Adrenal gland (tissue), 12 donors: Measurements from ENCODE around the gene VWC2L. TPM values are rescaled to one million over a fixed set of nuclear protein-coding genes. Genes with fewer than 3 reads are reported as not detected.

Experiments
- DNase-seq, 7 donors: peaks; one replicate each; pipeline ENCODE4 v3.0.0-alpha.2; 2019 to 2020
- H3K27ac ChIP-seq, 5 donors: fragments of 200-600 bp; sonication (generic) in 4 of 5; 1 replicate in 3 of 5; 2 replicates in 2 of 5; pipeline versions ENCODE4 v1.5.1 to v1.8.0; 2016 to 2020; ENCODE audit warnings: mild to moderate bottlenecking in 1 of 5
- H3K27me3 ChIP-seq: fragments of 200-600 bp; 2 replicates; pipeline ENCODE4 v1.8.0; 2021
- H3K36me3 ChIP-seq, 2 donors: fragments of 200-600 bp; replicated peaks in 1 of 2; 1 replicate in 1 of 2; 2 replicates in 1 of 2; pipeline versions ENCODE4 v1.5.1 to v1.8.0; 2018 to 2022
- H3K4me1 ChIP-seq, 2 donors: fragments of 200-600 bp; replicated peaks in 1 of 2; 1 replicate in 1 of 2; 2 replicates in 1 of 2; pipeline versions ENCODE4 v1.5.1 to v1.8.0; 2018 to 2021
- H3K4me3 ChIP-seq, 4 donors: fragments of 200-600 bp; sonication (generic) in 3 of 4; one replicate each; pipeline ENCODE4 v1.5.1; 2016 to 2018
- H3K9me3 ChIP-seq, 3 donors: fragments of 200-600 bp; sonication (generic) in 1 of 3; replicated peaks in 1 of 3; 1 replicate in 2 of 3; 2 replicates in 1 of 3; pipeline versions ENCODE4 v1.5.1 to v1.8.0; 2016 to 2021
- CTCF ChIP-seq, 6 experiments: fragments of 450-650 bp in 4 of 6; fragments of 200-600 bp in 2 of 6; sonication (generic) in 1 of 6; IDR thresholded peaks; 1 replicate in 5 of 6; 2 replicates in 1 of 6; pipeline versions ENCODE4 v1.5.1 to v1.8.0; 2016 to 2021; ENCODE audit warnings: antibody characterized with exemption in 6 of 6, mild to moderate bottlenecking in 2 of 6, moderate library complexity in 1 of 6
- POLR2A ChIP-seq, 2 donors: fragments of 450-650 bp; IDR thresholded peaks; one replicate each; pipeline ENCODE4 v1.6.1; 2017; ENCODE audit warnings: antibody characterized with exemption in 2 of 2, mild to moderate bottlenecking in 2 of 2, moderate library complexity in 1 of 2
- WGBS, 4 donors: extraction: QIAGEN DNeasy Blood & Tissue Kit in 2 of 4; methylation state at CpG; one replicate each; pipeline versions ENCODE4 v1.1.5 to v1.1.7; 2013 to 2017; 5-methylcytosine and 5-hydroxymethylcytosine counted together
- intact Hi-C, 2 donors: fragments of 100-400 bp; cut with DNase I; formaldehyde crosslinking; loops; one replicate each; pipeline versions ENCODE4 v1.14.1 to v1.15.0; 2022 to 2023
- polyA plus RNA-seq, 3 donors: library from polyadenylated mRNA; stranded (reverse); fragments of 200-250 nt in 2 of 3; fragments of 350-450 nt in 1 of 3; fragmentation: Illumina TruSeq in 1 of 3; extraction: RNeasy Lipid Tissue Mini Kit (QIAGEN cat#74804) in 1 of 3; gene quantifications; one replicate each; pipeline ENCODE4 v1.2.3, GENCODE V29; 2013 to 2014
- total RNA-seq, 9 donors: library from RNA; depleted of rRNA in 4 of 9; stranded (reverse); fragments of >200 nt in 4 of 9; fragments of 120-200 nt in 1 of 9; fragmentation: NEBNext Ultra II Directional in 1 of 9; extraction: Animal tissue kit (Norgen Biotek cat#: 25700) in 1 of 9; gene quantifications; one replicate each; pipeline versions ENCODE4 v1.1.0 to v1.2.4, GENCODE V29; 2013 to 2023
- donor health status: healthy with polysubstance abuse.
- donor health status: Bipolar disorder and iron deficiency.
- donor health status: DM: yes; HTN: yes; CAD: no.
- donor health status: DM: no; HTN: no; CAD: no.
- donor health status: DM: no; HTN: no; CAD: no.
- donor health status: DM: yes; HTN: yes; CAD: no.

Gene VWC2L
- total and polyA plus RNA-seq, 12 donors: 0.06 to 0.28 TPM; not detected in 10

GRCh38 chr2:214376618-214377285 is 34.1 kb upstream of the VWC2L start:
- Histone ChIP-seq H3K4me1 (no peaks in the 10 kb centered on the region), H3K27ac (no peak overlapping the region), H3K4me3 (no peak overlapping the region), H3K9me3 (no peaks in the 10 kb centered on the region), H3K36me3 (no peaks in the 10 kb centered on the region), H3K27me3 (no peaks in the 10 kb centered on the region)
- no peak for DNase-seq
- WGBS, 4 donors: 77 to 82% (median 80%) methylated on average over 7 of the region's 7 CpGs
- TF ChIP-seq CTCF (IDR thresholded peaks at IDR 0.05): no peak
- no peak for TF ChIP-seq POLR2A (IDR thresholded peaks at IDR 0.05)
- intact Hi-C loops: no loop called here

GRCh38 chr2:214377286-214377624 is 33.6 kb upstream of the VWC2L start:
- H3K27me3 ChIP-seq: no peaks in the 10 kb centered on the region
- H3K36me3 ChIP-seq: no peaks in the 10 kb centered on the region
- H3K4me3 ChIP-seq: no peak overlapping the region
- 83 to 90% (median 88%) methylated on average over 5 of the region's 5 CpGs for WGBS, 4 donors
- no peaks in the 10 kb centered on the region for H3K4me1 ChIP-seq
- TF ChIP-seq POLR2A (IDR thresholded peaks at IDR 0.05) (no peak), CTCF (IDR thresholded peaks at IDR 0.05) (no peak)
- H3K9me3 ChIP-seq: no peaks in the 10 kb centered on the region
- H3K27ac ChIP-seq: no peak overlapping the region
- intact Hi-C loops: no loop called here
- DNase-seq: no peak

- TF ChIP-seq POLR2A (IDR thresholded peaks at IDR 0.05): no peak
- no peak for TF ChIP-seq CTCF (IDR thresholded peaks at IDR 0.05)
- Histone ChIP-seq H3K4me1 (no peaks in the 10 kb centered on the region), H3K27ac (no peak overlapping the region), H3K36me3 (no peaks in the 10 kb centered on the region), H3K9me3 (no peaks in the 10 kb centered on the region), H3K27me3 (no peaks in the 10 kb centered on the region), H3K4me3 (no peak overlapping the region)
- WGBS, 4 donors: 33 to 50% (median 43%) methylated on average over 3 of the region's 3 CpGs
- DNase-seq: no peak
- intact Hi-C loops: no loop called here
Observed at GRCh38 chr2:214378455-214379103, 32.3 kb upstream of the VWC2L start.

GRCh38 chr2:214379227-214379626 is 31.6 kb upstream of the VWC2L start:
- Histone ChIP-seq H3K4me3 (no peak overlapping the region), H3K4me1 (no peaks in the 10 kb centered on the region), H3K27me3 (no peaks in the 10 kb centered on the region), H3K36me3 (no peaks in the 10 kb centered on the region), H3K27ac (no peak overlapping the region), H3K9me3 (no peaks in the 10 kb centered on the region)
- TF ChIP-seq CTCF (IDR thresholded peaks at IDR 0.05) (no peak), POLR2A (IDR thresholded peaks at IDR 0.05) (no peak)
- no peak for DNase-seq
- intact Hi-C loops: no loop called here
- WGBS, 4 donors: 82 to 85% (median 83%) methylated on average over 1 of the region's 1 CpG
